GM10266 (cell line): ENCODE data around the gene MORN2.

ENCODE experiments used
- DNase-seq: peaks from one replicate; pipeline ENCODE4 v3.0.0; 2012; ENCODE audit errors: extremely low spot score
- CTCF ChIP-seq: IDR thresholded peaks from 2 replicates; pipeline ENCODE4 v1.5.1; 2012; ENCODE audit warnings: mild to moderate bottlenecking, low read depth; ENCODE audit not compliant: control insufficient read depth, insufficient read depth; ENCODE audit errors: missing control alignments

MORN2 gene

GRCh38 chr2:38889575-38889974, 13.8 kb downstream of the MORN2 start, which contains the start of gene ARHGEF33:
Gene ARHGEF33 (plus strand): TSS chr2:38889875. CDS start chr2:38919448, 29,573 bp downstream.
- DNase-seq: no peak
- TF ChIP-seq CTCF: no peak

- no peak for DNase-seq
- no peak for TF ChIP-seq CTCF
These were observed 17.0 kb downstream of the MORN2 start for GRCh38 chr2:38892819-38893218.

GRCh38 chr2:38898256-38898655, 22.5 kb downstream of the MORN2 start:
- DNase-seq: no peak
- no peak for TF ChIP-seq CTCF

- DNase-seq: no peak
- TF ChIP-seq CTCF: no peak
These were observed 24.9 kb downstream of the MORN2 start for GRCh38 chr2:38900726-38901125.

- TF ChIP-seq CTCF: no peak
- no peak for DNase-seq
These were observed 29.5 kb downstream of the MORN2 start for GRCh38 chr2:38905251-38905650.

GRCh38 chr2:38907242-38907641, 31.5 kb downstream of the MORN2 start:
- no peak for DNase-seq
- no peak for TF ChIP-seq CTCF

- TF ChIP-seq CTCF: no peak
- peak; percentile 41 for DNase-seq
These were observed 32.2 kb downstream of the MORN2 start for GRCh38 chr2:38907743-38908562.
